ENCODE results near the gene AUH.
"Not testable (repeated sequence)": the region's sequence is repeated elsewhere in the genome, so short reads cannot be mapped to it uniquely, and the experiment has no call there.

GRCh38 chr9:91378054-91378453, 16.3 kb upstream of the AUH start:
- TF ChIP-seq POLR2A (IDR thresholded peaks at IDR 0.05; ENCODE audit: low read length); GATA1 (IDR thresholded peaks at IDR 0.05; ENCODE audit: low read depth, low read length): not testable (repeated sequence)
